ENCODE measurements around the gene DENND1B.

Gene DENND1B

GRCh38 chr1:197683895-197684553, 91.3 kb downstream of the DENND1B start:
- DNase-seq (ENCODE audit: low spot score): no peak

- no peak for DNase-seq (ENCODE audit: low spot score)
These were observed 92.0 kb downstream of the DENND1B start for GRCh38 chr1:197683280-197683679.

GRCh38 chr1:197680311-197680710, 95.0 kb downstream of the DENND1B start:
- no peak for DNase-seq (ENCODE audit: low spot score)

GRCh38 chr1:197677752-197678295, 97.5 kb downstream of the DENND1B start:
- DNase-seq (ENCODE audit: low spot score): no peak

GRCh38 chr1:197677313-197677712, 98.0 kb downstream of the DENND1B start:
- DNase-seq (ENCODE audit: low spot score): no peak

GRCh38 chr1:197675583-197676208, 99.6 kb downstream of the DENND1B start:
- no peak for DNase-seq (ENCODE audit: low spot score)

- no peak for DNase-seq (ENCODE audit: low spot score)
These were observed 101.0 kb downstream of the DENND1B start for GRCh38 chr1:197674286-197674685.

- DNase-seq (ENCODE audit: low spot score): no peak
These were observed 102.0 kb downstream of the DENND1B start for GRCh38 chr1:197673292-197673691.

- DNase-seq (ENCODE audit: low spot score): no peak
These were observed 102.9 kb downstream of the DENND1B start for GRCh38 chr1:197672347-197672746.

- no peak for DNase-seq (ENCODE audit: low spot score)
These were observed 103.4 kb downstream of the DENND1B start for GRCh38 chr1:197671920-197672319.

- no peak for DNase-seq (ENCODE audit: low spot score)
These were observed 104.1 kb downstream of the DENND1B start for GRCh38 chr1:197671140-197671539.

GRCh38 chr1:197666769-197667285, 108.5 kb downstream of the DENND1B start:
- no peak for DNase-seq (ENCODE audit: low spot score)

- no peak for DNase-seq (ENCODE audit: low spot score)
These were observed 110.9 kb downstream of the DENND1B start for GRCh38 chr1:197664391-197664790.

GRCh38 chr1:197663162-197663953, 111.9 kb downstream of the DENND1B start:
- no peak for DNase-seq (ENCODE audit: low spot score)

- DNase-seq (ENCODE audit: low spot score): no peak
These were observed 114.9 kb downstream of the DENND1B start for GRCh38 chr1:197660389-197660788.

GRCh38 chr1:197659171-197659570, 116.1 kb downstream of the DENND1B start:
- DNase-seq (ENCODE audit: low spot score): no peak

- no peak for DNase-seq (ENCODE audit: low spot score)
These were observed 126.1 kb downstream of the DENND1B start for GRCh38 chr1:197649188-197649587.

- no peak for DNase-seq (ENCODE audit: low spot score)
These were observed 137.0 kb downstream of the DENND1B start for GRCh38 chr1:197638316-197638715.

- no peak for DNase-seq (ENCODE audit: low spot score)
These were observed 137.9 kb downstream of the DENND1B start for GRCh38 chr1:197637406-197637805.

- DNase-seq (ENCODE audit: low spot score): no peak
These were observed 141.7 kb downstream of the DENND1B start for GRCh38 chr1:197633447-197634078.

GRCh38 chr1:197632651-197633050, 142.6 kb downstream of the DENND1B start:
- no peak for DNase-seq (ENCODE audit: low spot score)

- no peak for DNase-seq (ENCODE audit: low spot score)
These were observed 143.3 kb downstream of the DENND1B start for GRCh38 chr1:197632005-197632404.

Data from CD4-positive, alpha-beta T cell treated with Interleukin-6 at 100 ng/mL for 8 hours (primary cell).